Fibroblast of lung (primary cell): ENCODE measurements around the gene IGFBP5. TPM values are rescaled to one million over a fixed set of nuclear protein-coding genes. Genes with fewer than 3 reads are reported as not detected.

ENCODE experiments used
- DNase-seq, 2 donors: peaks; one replicate each; pipeline versions ENCODE4 v3.0.0 to v3.0.0-alpha.2; 2010; ENCODE audit warnings: low read depth in 2 of 2
- H2AFZ ChIP-seq: 2 replicates; pipeline ENCODE4 v1.5.1; 2012; ENCODE audit warnings: low read length, control low read depth, inconsistent platforms
- H3K27ac ChIP-seq: 2 replicates; pipeline ENCODE4 v1.5.1; 2011; ENCODE audit warnings: low read length, control low read depth; ENCODE audit not compliant: insufficient read depth
- H3K27me3 ChIP-seq: 2 replicates; pipeline ENCODE4 v1.5.1; 2011; ENCODE audit warnings: mild to moderate bottlenecking, low read length; ENCODE audit not compliant: control insufficient read depth, insufficient read depth
- H3K36me3 ChIP-seq: 2 replicates; pipeline ENCODE4 v1.5.1; 2011; ENCODE audit warnings: low read length; ENCODE audit not compliant: control insufficient read depth, insufficient read depth
- H3K4me1 ChIP-seq: 2 replicates; pipeline ENCODE4 v1.5.1; 2011; ENCODE audit warnings: low read length; ENCODE audit not compliant: control insufficient read depth, insufficient read depth; ENCODE audit errors: extremely low read depth
- H3K4me2 ChIP-seq: 2 replicates; pipeline ENCODE4 v1.5.1; 2011; ENCODE audit warnings: low read length, control low read depth; ENCODE audit not compliant: insufficient read depth; ENCODE audit errors: extremely low read depth
- H3K4me3 ChIP-seq, 4 experiments: fragments of 200-600 bp in 1 of 4; sonication (generic) in 1 of 4; replicated peaks in 1 of 4; 2 replicates each; pipeline ENCODE4 v1.5.1; 2011 to 2016; ENCODE audit warnings: low read length in 4 of 4, low read depth in 3 of 4, mild to moderate bottlenecking in 3 of 4, control low read depth in 2 of 4, inconsistent platforms in 1 of 4, mixed read lengths in 1 of 4; ENCODE audit not compliant: insufficient read depth in 1 of 4; ENCODE audit errors: control extremely low read depth in 1 of 4
- H3K79me2 ChIP-seq: 2 replicates; pipeline ENCODE4 v1.5.1; 2012; ENCODE audit warnings: mild to moderate bottlenecking, low read length, inconsistent platforms; ENCODE audit not compliant: control insufficient read depth, insufficient read depth
- H3K9ac ChIP-seq: 2 replicates; pipeline ENCODE4 v1.5.1; 2011; ENCODE audit warnings: mild to moderate bottlenecking, low read length, control low read depth; ENCODE audit not compliant: insufficient read depth
- H3K9me3 ChIP-seq: 2 replicates; pipeline ENCODE4 v1.5.1; 2012; ENCODE audit warnings: low read depth, low read length; ENCODE audit not compliant: control insufficient read depth, insufficient read depth
- H4K20me1 ChIP-seq: 2 replicates; pipeline ENCODE4 v1.5.1; 2011; ENCODE audit warnings: low read length; ENCODE audit not compliant: control insufficient read depth, insufficient read depth; ENCODE audit errors: extremely low read depth
- CTCF ChIP-seq, 2 donors: IDR thresholded peaks in 1 of 2; conservative IDR thresholded peaks in 1 of 2; 1 replicate in 1 of 2; 2 replicates in 1 of 2; pipeline ENCODE4 v1.5.1; 2011 to 2012; ENCODE audit warnings: low read length in 2 of 2, control low read depth in 1 of 2, inconsistent platforms in 1 of 2, low read depth in 1 of 2, mild to moderate bottlenecking in 1 of 2
- EZH2 ChIP-seq: IDR thresholded peaks from 2 replicates; pipeline ENCODE4 v1.5.1; 2012; ENCODE audit warnings: low read length, control low read depth, mild to moderate bottlenecking; ENCODE audit errors: missing control alignments
- polyA plus RNA-seq, 2 donors: library from polyadenylated mRNA; depleted of rRNA in 1 of 2; stranded (reverse) in 1 of 2; unstranded in 1 of 2; fragments of >200 nt; gene quantifications; 2 replicates each; pipeline ENCODE4 v1.2.1, GENCODE V29; 2011 to 2012; ENCODE audit warnings: missing spikeins in 1 of 2
- total RNA-seq: library from RNA; depleted of rRNA; stranded (reverse); fragments of >200 nt; gene quantifications from 2 replicates; pipeline ENCODE4 v1.2.1, GENCODE V29; 2014

IGFBP5 gene
- total and polyA plus RNA-seq, 2 donors (not counting 1 experiment from before 2014, with no cell fraction given) = 1,100 to 2,607 TPM

- peaks cover 14% of the 10 kb centered on the region for H3K4me1 ChIP-seq
- DNase-seq = peak; percentile 74 to 84
- H3K27ac ChIP-seq = no peak overlapping the region
- H3K79me2 ChIP-seq = peaks cover 11% of the 10 kb centered on the region
- TF ChIP-seq EZH2 (no peak), CTCF (conservative IDR thresholded peaks at IDR 0.05 in 1 of 2, IDR thresholded peaks at IDR 0.05 in 1 of 2; ENCODE audit: low read depth in 1 of 2, low read length in 2 of 2) (peak; percentile 63 to 71)
- H3K9ac ChIP-seq = no peak overlapping the region
- H3K4me2 ChIP-seq = no peak overlapping the region
- H3K27me3 ChIP-seq = no peaks in the 10 kb centered on the region
- no peaks in the 10 kb centered on the region for H4K20me1 ChIP-seq
- H2AFZ ChIP-seq = no peak overlapping the region
- H3K9me3 ChIP-seq = no peaks in the 10 kb centered on the region
- no peaks in the 10 kb centered on the region for H3K36me3 ChIP-seq
- H3K4me3 ChIP-seq = no peak overlapping the region
Measured at GRCh38 chr2:216698895-216699294, 3.5 kb upstream of the IGFBP5 start.

- Histone ChIP-seq H4K20me1 (no peaks in the 10 kb centered on the region), H3K4me2 (no peak overlapping the region), H3K9me3 (no peaks in the 10 kb centered on the region), H3K79me2 (peaks cover 14% of the 10 kb centered on the region), H2AFZ (no peak overlapping the region), H3K27ac (no peak overlapping the region), H3K4me3 (no peak overlapping the region), H3K9ac (no peak overlapping the region), H3K27me3 (no peaks in the 10 kb centered on the region), H3K4me1 (peaks cover 14% of the 10 kb centered on the region), H3K36me3 (no peaks in the 10 kb centered on the region)
- DNase-seq = no peak
- TF ChIP-seq CTCF (conservative IDR thresholded peaks at IDR 0.05 in 1 of 2, IDR thresholded peaks at IDR 0.05 in 1 of 2; ENCODE audit: low read depth in 1 of 2, low read length in 2 of 2) = no peak
- no peak for TF ChIP-seq EZH2
Measured at GRCh38 chr2:216698293-216698692, 2.9 kb upstream of the IGFBP5 start.

- peak; percentile 65 to 73 for DNase-seq
- H3K4me2 ChIP-seq = peak overlapping the region; percentile 19
- TF ChIP-seq CTCF (conservative IDR thresholded peaks at IDR 0.05 in 1 of 2, IDR thresholded peaks at IDR 0.05 in 1 of 2; ENCODE audit: low read depth in 1 of 2, low read length in 2 of 2) (peak; percentile 81 to 89), EZH2 (no peak)
- H2AFZ ChIP-seq = peak overlapping the region; percentile 27
- H3K27me3 ChIP-seq = no peaks in the 10 kb centered on the region
- no peaks in the 10 kb centered on the region for H3K9me3 ChIP-seq
- H4K20me1 ChIP-seq = no peaks in the 10 kb centered on the region
- peaks cover 24% of the 10 kb centered on the region for H3K79me2 ChIP-seq
- H3K27ac ChIP-seq = no peak overlapping the region
- no peak overlapping the region for H3K9ac ChIP-seq
- H3K4me1 ChIP-seq = peaks cover 14% of the 10 kb centered on the region
- H3K36me3 ChIP-seq = no peaks in the 10 kb centered on the region
- no peak overlapping the region for H3K4me3 ChIP-seq
Measured at GRCh38 chr2:216696751-216697560, 1.6 kb upstream of the IGFBP5 start.
